IPS DF 4.7 (cell line): ENCODE measurements around the gene F10.

Experiments
- DNase-seq: peaks from one replicate; pipeline ENCODE4 v3.0.0-alpha.2; 2013; ENCODE audit warnings: low spot score; ENCODE audit errors: extremely low read depth

Gene F10

DNA sequence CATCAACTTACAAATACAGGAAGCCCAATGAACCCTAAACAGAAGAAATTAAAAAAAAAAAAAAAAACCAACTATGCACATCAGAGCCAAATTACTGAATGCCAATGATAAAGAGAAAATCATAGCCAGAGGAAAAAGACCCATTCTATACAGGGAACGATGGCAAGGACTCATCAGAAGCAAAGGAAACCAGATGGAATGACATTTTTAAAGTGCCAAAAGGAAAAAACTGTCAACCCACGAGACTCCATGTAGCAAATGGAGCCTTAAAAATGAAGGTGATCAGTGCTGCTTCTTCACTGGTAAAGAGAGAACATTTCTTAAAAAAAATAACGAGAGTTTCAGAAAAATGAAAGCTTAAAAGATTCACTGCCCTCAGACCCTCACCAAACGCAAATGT is 67.6 kb downstream of the F10 start:
- no peak for DNase-seq

DNA sequence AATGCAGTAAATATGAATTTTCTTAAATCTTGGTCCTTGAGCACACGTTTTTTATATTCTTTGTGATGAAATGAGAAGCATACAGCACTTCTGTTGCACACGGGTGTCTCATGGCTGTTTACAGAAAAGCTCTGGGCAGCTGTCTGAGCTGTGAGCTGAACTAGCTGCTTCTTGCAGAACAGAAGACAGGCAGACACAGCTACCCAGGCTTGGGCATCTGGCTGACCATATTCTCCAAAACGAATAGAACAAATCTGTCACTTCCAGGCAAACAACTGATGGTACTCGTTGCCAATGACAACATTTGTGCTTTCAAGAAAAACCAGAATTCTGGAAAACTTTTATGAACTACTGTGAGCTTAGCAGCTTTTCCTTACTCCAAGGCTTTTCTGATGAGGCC is 69.7 kb downstream of the F10 start:
- no peak for DNase-seq

DNA sequence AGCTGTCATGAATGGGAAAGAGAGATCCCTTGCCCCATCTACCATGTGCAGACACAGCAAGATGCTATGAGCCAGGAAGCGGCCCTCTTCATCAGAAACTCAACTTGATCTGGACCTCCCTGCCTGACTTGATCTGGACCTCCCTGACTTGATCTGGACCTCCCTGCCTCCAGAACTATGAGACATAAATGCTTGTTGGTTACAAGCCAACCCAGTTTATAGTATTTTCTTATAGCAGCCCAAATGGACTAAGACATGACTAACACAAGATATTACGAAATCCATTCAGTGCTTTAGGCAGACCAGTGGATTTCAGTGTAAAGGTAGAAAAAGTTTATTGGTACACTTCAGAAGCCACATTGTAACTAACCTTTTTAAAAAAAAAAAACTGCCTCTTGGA is 70.3 kb downstream of the F10 start:
- no peak for DNase-seq

DNA sequence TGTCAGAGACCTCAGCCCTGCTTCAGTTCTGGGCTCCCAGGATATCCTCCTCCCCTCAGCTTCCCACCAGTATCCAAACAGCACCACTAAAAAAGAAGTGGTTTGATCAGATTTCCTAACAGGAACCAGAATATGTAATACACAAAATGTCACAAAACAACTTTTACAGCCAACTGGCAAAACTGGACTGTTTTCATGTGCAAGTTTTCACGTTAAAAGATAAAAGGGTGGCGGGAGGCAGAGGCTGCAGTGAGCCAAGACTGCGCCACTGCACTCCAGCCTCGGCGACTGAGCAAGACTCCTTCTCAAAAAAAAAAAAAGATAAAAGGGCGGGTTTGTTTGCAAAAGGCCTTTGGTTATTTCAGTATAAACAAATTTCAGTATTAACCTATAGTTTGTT is 72.8 kb downstream of the F10 start:
- DNase-seq, result no peak

DNA sequence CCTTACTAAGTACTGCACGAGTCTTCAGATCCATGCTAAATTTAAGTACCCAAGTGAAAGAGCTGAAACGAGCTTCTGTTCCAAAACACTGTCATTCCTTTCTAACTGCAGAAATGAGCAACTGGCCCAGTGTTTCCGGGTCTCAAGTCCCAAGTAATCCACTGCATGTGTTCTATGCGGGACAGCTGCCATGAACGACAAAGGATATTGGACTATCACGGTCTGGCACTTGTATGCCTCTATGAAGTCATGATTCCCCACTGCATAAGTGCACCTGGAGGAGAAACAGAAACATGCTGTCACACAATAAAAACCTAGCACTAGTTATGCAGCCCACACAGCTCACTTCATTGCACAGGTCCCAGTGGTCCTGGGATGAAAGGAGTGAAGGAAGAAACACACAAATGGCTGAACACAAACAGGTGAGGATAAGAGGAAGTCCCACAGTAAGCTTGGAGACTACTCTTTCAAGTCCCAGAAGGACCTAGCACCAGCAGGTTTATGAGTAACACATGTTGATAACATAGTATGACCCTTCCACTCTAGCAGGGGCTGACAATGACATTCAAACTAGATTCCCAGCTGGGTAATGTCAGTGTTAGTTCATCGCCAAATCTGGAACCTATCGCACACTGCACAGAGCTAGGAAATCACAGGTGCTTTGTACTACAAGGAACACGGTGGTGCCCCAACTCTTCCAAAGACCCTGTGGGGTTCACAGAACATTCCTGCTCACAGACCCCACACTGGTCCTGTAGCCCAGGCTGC is 74.6 kb downstream of the F10 start:
- DNase-seq, result no peak
